GM10266 (cell line): ENCODE results near the gene IRF2BPL.

ENCODE experiments used
- DNase-seq: peaks from one replicate; pipeline ENCODE4 v3.0.0; 2012; ENCODE audit errors: extremely low spot score
- CTCF ChIP-seq: IDR thresholded peaks from 2 replicates; pipeline ENCODE4 v1.5.1; 2012; ENCODE audit warnings: mild to moderate bottlenecking, low read depth; ENCODE audit not compliant: control insufficient read depth, insufficient read depth; ENCODE audit errors: missing control alignments

IRF2BPL gene

GRCh38 chr14:77053046-77053841, 24.7 kb upstream of the IRF2BPL start:
- peak; percentile 79 for DNase-seq
- TF ChIP-seq CTCF: peak; percentile 87

GRCh38 chr14:77052281-77053044, 24.0 kb upstream of the IRF2BPL start:
- TF ChIP-seq CTCF: no peak
- no peak for DNase-seq

- TF ChIP-seq CTCF: no peak
- no peak for DNase-seq
These were observed 22.6 kb upstream of the IRF2BPL start for GRCh38 chr14:77051116-77051515.

- no peak for DNase-seq
- TF ChIP-seq CTCF: no peak
These were observed 18.2 kb upstream of the IRF2BPL start for GRCh38 chr14:77046721-77047120.

- DNase-seq: no peak
- TF ChIP-seq CTCF: no peak
These were observed 17.0 kb upstream of the IRF2BPL start for GRCh38 chr14:77045238-77046162.

GRCh38 chr14:77044783-77045237, 16.3 kb upstream of the IRF2BPL start:
- DNase-seq: no peak

More at GRCh38 chr14:77044783-77045237, 16.3 kb upstream of the IRF2BPL start:
- TF ChIP-seq CTCF: no peak
